ENCODE measurements around the gene TGFBRAP1.

Gene TGFBRAP1

DNA sequence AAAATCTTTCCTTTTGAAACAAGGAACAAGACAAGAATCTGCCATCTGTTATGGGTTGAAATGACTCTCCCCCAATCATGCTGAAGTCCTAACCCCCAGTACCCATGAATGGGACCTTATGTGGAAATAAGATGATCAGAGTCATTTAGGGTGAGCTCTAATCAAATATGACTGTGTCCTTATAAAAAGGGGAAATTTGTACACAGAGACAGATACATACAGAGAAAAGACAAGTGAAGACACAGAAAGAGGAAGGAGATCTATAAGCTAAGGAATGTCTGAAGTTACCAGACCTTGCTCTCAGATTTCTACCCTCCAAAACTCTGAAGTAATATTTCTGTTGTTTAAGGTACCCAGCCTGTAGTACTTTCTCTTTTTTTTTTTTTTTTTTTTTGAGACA is 15.7 kb downstream of the TGFBRAP1 start:
- DNase-seq = no peak

DNA sequence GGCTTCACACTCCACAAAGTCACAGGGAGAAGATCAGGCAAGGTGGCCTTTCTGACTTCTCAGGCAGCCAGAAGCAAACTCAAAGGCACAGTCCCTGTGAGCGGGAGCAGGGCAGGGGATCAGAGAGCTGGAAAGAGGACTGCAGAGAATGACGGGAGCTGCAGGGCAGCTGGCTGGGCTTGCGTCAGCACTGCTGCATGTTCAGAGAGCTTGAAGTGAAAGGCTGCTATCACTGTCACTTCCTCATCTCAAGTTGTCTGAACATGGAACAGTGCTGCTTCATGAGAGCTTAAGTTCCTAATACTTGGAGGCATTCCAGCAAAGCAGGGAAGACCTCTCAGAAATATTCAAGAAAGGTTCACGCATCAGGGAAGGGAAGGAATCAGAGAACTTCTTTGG is 20.4 kb downstream of the TGFBRAP1 start:
- DNase-seq = no peak

DNA sequence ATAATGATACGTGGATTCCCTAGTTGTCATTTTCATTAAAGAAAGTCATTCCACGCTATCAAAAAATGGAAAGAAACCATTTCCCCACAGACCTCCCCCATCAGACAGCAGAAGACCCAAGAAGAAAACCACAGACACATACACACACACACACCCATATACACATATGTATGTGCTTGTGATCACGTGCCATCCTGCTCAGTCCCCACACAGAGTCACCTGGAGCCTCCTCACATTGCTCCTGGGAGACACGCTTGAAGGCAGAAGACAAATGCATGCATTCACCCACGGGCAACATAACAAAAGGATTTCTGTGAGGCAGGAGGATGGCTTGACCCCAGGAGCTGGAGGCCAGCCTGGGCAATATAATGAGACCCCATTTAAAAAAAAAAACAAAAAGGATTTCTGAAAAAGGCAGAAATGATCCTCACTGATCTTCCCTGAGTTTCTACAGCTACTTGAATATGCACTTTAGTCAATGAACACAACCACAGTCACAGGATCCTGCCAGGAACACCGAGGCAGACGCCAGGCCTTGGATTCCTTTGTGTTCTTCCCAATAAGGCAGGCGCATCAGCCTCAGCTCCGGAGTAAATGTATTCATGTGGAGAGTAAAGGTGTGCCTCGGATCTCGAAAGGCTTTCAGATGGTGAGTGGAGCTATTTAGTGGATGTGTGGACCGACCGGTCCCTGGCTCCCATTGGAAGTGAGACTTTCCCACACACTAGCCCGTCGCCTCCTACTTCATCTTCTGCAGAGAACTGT is 21.0 kb downstream of the TGFBRAP1 start:
- DNase-seq = no peak

DNA sequence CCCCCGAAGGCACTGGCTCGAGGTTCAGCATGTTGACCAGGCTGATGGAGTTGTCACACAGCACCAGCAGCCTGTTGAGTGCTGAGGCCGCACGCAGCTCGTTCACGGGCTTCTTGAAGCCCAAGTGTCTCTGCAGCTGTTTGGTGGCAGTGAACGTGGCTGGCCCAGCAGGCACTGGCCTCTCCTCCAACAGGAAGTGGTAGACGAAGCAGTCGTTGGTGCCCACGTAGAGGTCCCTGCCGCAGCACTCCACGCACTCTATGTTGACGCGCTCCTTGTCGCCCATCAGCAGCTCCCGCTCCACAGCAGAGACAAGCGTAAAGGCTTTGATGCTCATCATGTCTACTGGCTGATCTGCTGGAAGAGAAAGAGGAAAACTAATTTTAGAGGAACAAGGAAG is 21.6 kb downstream of the TGFBRAP1 start:
- no peak for DNase-seq

DNA sequence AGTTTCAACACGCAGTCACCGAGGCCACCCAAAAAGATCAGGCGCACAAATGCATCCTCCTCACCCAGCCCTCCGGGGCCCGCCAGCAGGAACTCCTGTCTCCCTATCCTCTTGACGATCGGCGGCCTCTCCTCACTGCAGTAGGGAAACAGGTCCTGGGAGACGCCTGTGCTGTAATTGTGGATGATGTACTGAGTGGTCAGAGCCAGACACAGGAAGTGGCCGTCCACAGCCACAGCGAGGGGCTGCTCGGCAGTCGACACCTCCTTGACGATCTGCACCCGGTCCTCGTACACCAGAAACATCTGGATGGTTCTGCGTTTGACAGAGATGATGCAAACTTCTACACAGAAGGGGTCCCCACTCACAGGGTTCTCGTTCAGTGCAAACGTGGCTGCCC is 22.0 kb downstream of the TGFBRAP1 start:
- DNase-seq = no peak

DNA sequence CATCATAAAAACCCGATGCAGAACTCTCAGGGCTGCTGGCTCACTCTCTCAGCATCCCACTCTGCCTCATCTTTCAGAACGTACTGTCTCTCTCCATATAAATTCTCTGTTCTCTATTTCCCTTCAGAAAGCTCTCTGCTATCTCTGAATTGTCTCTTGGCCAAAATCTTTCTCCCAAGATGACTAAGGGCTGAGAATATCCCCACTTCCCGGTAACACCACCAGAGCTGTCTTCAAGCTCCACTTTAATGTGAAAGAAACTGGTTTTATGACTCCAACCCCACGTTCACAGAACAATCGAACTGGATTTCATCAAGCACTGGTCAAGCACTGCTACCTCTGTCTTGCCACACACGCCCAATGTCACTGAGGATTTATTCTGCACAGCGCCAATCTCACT is 22.4 kb downstream of the TGFBRAP1 start:
- DNase-seq = no peak

DNA sequence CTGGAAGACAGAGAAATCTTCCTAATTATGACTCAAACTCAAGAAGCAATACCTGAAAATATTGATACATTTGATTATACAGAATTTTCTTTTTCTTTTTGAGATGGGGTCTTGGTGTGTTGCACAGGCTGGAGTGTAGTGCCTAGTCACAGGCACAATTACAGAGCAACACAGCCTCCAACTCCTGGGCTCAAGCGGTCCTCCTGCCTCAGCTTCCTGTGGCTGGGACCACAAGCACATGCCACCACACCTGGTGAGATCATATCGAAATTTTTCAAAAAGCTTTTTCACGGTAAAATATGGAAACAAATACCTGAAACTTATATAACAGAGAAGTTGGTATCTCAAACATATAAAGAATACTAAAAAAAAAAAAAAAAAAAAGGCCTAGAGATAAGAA is 27.9 kb downstream of the TGFBRAP1 start:
- DNase-seq = no peak

DNA sequence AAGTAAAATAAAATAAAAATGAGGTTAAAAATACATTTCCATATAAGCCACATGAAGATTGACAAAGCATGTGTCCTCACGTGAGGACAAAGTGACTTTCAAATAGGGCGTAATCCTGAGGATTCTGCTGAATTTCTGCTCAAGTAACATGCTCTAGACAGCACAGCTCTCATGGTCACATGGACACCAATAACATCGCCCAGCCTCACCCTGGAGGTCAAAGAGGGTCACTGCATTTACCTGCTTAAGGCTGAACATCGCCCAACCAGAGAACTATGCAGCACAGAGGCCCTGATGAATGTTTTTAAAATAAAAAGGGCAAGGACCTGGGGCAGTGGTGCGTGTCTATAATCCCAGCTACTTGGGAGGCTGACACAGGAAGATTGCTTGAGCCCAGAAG is 30.2 kb downstream of the TGFBRAP1 start:
- DNase-seq = peak; percentile 10

DNA sequence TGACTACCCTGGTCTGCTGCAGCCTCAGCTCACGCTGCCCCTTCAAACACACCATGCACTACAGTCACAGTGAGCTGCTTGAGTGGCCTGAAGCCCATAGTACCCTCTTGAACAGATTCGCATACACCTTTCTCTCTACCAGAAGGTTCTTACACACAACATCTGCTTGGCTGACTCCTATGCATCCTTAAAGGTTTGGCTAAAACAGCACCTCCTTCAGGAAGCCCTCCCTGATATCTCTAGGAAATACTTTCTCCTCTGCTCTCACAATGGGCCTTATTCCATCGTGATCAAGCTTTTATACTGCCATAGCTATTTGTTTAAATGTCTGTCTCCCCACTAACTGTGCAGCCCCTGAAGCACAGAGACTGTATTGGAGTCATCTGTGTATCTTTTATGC is 31.5 kb downstream of the TGFBRAP1 start:
- DNase-seq = no peak

DNA sequence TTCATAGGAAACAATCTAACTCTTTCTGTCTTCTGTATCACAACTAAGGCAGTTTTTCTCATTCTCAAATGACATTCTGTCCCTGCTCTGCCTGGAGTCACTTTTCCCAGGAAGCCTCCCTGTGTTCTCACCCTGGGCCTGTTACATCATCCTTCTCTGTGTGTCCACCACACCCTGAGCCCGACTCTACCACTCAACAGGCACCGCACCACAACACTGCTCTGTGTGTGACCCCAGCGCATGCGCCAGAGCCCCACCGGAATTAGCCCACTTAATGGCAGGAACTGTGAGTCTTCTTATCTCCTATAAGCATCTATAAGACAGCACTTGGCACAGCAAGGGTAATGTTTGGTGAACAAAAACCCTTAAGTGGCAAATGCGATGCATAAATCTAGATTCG is 32.3 kb downstream of the TGFBRAP1 start:
- no peak for DNase-seq

DNA sequence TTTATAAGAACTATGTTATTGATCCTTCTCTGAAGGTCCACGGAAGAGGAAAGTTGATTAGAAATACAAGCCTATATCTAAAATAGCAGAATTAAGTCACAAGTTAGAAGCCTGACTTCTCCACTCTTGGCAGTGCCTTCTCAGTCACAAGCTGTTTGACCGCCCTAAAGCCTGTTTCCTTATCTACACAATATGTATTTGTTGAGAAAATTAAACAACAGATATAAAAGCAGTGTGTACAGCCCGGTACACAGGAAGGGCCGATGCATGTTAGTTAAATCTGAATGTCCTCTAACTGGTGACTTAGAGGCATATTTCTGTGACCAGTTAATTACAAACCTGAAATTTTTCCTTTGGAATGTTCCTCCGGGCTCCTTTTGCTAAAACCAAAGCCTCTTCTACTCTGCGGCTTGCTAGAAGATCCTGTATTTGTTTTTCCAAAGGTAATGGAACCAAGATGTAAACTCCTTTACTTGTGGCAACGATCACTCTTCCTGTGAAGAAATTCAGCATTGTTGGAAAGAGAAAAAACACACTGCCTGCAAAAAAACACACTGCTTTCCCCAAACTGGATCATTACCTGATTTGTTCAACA is 33.4 kb downstream of the TGFBRAP1 start:
- no peak for DNase-seq

DNA sequence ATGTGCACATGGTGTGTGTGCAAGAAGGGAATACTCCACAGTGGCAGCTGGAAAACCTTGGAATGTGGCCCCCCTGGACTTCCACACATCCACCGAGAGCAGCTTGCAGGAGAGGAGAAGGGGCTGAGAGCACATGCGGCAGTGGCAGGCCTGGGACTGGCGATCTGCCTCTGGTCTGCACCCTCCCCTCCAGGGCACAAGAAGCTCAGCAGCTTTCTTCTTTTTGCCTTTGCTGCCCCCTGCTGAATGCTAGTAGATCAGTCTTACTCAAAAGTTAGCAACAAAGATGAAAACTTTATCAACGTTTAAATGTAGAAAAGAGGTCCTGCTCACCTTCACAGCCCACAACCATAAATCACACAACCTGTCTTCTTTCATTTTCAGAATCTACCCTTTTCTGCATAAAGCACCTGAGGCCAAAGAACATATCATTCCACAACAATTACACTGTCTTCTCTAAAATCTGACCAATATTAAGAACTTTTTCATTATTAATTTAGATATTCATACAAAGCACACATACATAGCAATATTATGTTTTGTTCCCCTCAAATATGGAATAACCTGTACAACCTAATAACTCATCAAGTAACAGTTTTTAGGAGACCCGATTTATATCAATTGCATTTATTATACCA is 34.6 kb downstream of the TGFBRAP1 start:
- peak; percentile 64 for DNase-seq

DNA sequence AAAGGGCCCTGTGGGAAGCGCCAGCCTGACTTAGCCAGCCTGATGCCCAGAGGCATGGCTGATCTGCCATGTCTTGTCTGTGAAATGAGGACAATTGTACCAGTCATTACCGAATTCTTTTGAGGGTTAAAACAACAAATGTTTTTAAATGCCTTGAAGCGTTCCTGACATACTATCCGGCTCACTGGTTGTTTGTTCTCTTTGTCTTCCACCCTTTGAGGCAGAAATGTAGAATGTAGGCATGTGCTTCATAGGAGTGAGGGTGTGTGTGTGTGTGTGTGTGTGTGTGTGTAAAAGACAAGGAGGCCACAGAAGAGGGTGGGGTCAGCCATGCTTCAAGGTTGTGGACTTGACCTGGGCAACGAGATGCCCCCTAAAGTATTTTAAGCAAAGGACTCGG is 35.5 kb downstream of the TGFBRAP1 start:
- DNase-seq = no peak

DNA sequence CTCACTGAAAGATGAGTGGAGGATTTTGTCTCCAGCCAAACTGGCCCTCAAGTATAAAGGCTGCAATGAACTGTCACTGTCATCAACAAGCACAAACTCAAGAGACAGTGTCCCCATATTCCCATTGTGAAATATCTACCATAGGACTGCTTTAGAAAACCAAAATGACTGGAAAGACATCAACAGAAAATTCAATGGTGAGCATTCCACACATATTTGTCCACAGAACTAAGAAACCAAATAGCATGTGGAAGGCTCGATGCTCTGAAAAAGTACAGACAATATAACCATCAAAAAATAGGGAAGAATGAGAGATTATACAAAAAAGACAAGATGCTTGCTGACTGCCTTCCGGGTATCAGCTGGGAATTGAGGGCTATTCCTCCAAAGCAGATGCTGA is 37.6 kb downstream of the TGFBRAP1 start:
- DNase-seq = no peak

DNA sequence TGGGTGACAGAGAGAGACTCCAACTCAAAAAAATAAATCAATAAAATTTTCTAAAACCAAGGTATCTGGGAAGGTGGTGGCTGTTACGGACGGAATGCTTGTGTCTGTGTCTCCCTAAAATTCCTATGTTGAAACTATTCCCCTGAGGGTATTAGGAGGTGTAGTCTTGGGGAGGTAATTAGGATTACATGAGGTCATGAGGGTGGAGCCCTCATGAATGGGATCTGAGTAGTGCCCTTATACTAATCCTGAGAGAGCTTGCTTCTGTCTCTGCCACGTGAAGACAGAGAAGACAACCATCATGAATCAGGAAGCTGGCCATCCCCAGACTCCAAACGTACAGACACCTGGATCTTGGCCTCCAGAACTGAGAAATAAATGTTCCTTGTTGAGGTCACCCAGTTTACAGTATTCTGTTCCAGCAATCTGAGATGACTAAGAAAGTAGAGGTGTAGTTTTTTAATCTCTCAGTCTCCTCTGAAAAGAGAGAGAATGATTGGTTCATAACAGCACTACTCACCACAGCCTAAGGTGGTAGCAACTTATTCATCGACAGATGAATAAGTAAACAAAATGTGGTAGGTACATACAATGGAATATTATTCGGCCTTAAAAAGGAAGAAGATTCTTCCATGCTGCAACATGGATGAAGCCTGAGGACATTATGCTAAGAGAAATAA is 38.4 kb downstream of the TGFBRAP1 start:
- peak; percentile 20 for DNase-seq

DNA sequence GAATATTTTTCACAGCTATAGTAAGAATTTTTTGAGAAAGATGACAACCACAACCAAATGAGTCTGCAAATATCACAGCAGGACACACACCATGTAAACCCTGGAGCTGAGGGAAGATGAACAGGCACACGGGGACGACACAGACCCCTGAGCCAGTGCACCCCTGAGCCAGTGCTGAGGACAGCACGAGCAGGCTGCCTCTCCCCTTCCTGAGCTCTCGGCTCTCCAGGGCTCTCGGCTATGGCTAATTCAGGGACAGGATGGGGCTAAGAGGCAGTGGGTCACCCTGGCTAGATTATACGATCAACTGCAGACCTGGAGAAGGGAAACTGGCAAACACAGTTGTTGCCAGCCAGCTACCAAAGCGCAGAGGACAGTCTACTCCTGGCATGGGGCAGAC is 41.4 kb downstream of the TGFBRAP1 start:
- DNase-seq = no peak

DNA sequence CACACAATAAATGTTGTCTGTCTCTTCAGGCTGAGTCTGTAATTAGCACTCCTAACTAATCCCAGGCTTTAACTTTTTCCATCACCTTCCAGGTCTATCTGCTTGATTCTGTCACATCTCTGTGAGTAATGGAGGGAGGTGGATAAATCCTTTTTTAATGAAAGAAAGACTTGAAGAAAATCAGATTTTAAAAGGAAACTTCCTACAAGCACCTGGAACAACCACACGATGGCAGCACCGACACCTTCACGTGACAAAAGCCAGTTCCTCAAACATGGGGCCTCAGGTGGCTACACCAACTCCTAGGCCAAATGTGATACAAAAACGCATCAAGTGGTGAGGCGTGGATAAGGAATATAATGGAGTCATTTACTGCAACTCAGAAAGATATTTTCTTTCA is 41.8 kb downstream of the TGFBRAP1 start:
- peak; percentile 52 for DNase-seq

DNA sequence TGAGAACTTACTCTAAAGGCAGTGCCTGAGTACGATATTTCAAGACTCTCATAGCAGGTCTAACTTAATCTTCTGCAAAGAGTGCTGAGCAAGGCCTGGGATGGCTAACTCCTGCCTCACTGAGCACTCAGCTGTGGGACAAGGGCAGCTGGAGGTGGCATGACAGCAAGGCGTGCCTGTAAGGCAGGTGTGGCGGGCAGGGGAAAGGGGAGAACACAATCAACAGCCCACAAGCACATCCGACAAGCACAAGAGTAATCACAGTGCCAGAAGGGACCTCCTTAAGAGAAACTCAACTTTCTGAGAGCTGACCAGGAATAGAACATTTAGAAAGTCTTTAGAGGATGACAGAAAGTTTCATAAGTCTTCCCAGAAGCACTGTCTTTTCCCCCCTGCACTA is 46.0 kb downstream of the TGFBRAP1 start:
- DNase-seq = no peak

DNA sequence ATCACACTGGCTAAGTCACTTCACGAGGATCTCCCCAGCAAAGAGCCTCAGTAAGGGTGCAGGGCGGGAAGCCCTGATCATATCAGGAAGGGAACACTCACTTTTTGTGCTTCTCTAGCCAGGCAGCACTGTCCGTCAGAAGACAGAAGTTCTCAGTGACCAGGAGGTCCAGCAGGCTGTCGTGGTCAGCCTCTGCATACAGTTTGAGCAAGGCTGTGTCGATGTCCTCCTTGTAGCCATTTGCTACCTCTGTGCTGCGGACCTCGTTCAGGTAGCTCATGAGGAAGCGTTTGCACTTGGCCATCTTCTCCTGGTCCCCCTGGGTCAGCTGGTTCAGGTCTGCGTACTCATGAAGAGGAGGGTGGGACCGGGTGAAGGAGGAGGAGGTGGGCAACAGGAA is 49.3 kb downstream of the TGFBRAP1 start:
- DNase-seq = no peak

DNA sequence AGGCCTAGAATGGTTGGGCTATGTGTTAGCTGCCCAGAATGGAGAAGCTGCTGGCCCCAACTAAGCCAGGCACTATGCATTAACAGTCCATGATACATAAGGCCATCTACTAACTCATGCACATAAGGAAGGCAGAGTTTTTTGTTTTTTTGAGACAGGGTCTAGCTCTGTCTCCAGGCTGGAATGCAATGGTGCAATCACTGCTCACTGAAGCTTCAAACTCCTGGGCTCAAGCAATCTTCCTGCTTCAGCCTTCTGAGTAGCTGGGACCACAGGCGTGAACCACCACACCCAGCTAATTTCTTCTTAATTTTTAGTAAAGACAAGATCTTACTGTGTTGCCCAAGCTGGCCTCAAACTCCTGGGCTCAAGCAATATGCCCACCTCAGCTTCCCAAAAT is 50.4 kb downstream of the TGFBRAP1 start:
- DNase-seq = no peak

DNA sequence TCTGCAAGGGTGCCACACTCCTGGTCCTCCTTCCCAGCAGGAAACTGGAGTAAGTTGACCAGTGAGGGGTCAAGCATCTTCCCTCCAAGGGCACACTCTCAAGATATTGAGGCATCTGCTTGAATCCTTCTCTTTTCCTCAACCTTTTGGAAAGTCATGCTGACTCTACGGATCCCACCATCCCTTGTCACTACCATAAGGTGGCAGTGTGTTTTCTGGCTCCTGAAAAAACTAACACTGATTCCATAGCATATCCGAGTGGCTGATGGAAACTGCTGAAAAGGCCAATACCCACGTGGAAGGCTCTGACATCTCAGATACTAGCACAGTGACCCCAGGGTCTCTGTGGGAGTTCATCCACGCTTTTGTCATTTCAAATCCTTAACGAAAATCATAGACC is 50.9 kb downstream of the TGFBRAP1 start:
- no peak for DNase-seq

DNA sequence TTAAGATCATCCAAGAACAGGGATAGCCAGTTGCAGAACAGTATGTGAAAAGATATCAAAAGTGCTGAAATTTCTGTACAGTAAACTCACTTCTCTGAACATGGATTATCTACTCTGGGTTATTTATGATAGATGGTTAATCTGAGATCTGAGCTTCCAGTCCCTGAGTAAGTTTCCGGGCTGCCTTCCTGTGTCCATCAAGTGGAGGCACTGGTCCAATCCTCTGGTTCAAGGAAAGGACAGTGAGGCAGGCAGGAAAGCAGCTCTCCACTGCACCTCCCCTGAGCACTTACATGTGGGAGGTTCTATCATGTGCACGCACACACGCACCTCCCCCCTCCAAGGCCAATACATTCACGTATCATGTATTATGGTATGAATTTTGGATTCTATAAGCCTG is 55.5 kb downstream of the TGFBRAP1 start:
- DNase-seq = no peak

DNA sequence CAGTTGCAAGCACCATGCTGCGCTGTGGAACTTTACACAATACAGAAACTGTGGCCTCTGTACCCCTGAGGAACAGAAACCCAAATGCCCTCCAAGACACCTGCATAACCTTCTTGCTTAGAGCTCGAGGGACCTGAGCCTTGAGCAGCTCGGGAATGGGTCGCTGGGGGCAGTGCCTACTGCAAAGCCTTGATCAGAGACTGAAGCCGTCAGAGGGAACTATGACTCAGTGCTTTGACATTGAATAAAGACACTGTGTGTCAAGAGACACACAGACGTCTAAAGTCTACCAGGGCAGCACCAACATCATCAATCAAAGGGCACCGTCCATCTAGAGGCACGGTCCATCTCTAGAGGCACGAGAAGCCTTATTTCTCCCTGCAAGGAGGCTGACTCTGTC is 57.4 kb downstream of the TGFBRAP1 start:
- no peak for DNase-seq
